GM19328 (cell line): ENCODE results near the gene AP5S1.

Experiments used
- ATAC-seq: cut with Tn5 transposase; IDR thresholded peaks from one replicate; pipeline ENCODE4 v1.9.1; 2021; ENCODE audit warnings: mild to moderate bottlenecking, moderate library complexity; ENCODE audit not compliant: unreplicated experiment

The AP5S1 gene, protein sequence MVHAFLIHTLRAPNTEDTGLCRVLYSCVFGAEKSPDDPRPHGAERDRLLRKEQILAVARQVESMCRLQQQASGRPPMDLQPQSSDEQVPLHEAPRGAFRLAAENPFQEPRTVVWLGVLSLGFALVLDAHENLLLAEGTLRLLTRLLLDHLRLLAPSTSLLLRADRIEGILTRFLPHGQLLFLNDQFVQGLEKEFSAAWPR

DNA sequence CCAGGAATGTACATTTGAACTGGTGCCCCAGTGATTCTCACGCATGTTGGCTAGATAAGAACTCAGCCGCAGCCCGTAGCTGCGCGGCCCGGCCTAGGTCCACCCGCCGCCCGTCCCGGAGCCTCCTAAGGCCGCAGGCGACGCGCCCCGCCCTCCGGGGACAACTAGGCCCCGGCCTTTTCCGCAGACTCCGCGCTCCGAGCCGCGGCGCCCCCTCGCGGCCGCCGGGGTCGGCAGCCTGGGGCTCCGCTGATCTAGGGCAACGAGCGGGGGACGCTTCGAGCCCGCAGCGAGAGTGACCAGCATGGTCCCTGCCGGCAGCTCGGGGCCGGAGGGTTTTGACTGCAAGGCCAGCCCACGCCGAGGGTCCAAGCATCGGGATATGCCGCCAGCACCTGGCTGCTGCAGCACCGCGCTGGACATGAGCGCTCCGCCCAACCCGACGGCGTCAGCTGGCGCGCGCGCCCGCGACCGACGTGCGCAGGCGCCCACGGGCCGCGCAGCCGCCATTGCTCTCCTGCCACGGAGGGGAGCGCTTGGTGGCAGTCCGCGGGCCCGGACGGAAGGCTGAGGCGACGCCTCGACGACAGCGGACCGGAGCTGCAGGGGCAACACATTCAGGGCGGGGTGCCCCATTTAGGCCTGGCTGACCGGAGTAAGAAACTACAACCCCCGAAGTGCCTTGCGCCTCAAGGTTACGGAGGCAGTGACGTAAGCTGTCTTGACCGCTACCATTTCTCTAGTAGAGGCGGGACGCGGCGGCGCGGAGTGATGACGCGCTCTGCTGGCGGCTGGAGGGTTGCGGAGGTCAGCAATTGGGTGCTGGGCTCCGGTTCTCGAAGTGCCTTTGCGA is at the start of gene AP5S1:
TSS of gene AP5S1 (plus strand) at position 500 of the 853 bp plus-strand sequence. CDS start 1,571 bp downstream, outside the sequence.
- peak; percentile 85 for ATAC-seq

DNA sequence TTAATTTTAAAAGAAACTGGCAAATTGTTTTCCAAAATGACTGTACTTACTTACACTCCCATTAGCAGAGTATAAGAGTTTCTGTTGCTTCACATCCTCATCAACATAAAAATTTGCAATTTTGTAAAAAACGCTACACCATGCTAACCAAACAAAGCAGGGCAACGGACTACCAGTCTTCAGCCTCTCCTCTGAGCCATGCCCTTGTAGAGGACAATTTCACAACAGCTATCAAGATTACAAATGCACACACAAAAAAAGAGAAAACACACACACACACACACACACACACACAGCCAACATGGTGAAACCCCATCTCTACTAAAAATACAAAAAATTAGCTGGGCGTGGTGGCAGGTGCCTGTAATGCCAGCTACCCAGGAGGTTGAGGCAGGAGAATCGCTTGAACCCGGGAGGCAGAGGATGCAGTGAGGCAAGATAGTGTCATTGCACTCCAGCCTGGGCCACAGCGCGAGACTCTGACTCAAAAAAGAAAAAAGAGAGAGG is 48.7 kb upstream of the AP5S1 start:
- no peak for ATAC-seq

DNA sequence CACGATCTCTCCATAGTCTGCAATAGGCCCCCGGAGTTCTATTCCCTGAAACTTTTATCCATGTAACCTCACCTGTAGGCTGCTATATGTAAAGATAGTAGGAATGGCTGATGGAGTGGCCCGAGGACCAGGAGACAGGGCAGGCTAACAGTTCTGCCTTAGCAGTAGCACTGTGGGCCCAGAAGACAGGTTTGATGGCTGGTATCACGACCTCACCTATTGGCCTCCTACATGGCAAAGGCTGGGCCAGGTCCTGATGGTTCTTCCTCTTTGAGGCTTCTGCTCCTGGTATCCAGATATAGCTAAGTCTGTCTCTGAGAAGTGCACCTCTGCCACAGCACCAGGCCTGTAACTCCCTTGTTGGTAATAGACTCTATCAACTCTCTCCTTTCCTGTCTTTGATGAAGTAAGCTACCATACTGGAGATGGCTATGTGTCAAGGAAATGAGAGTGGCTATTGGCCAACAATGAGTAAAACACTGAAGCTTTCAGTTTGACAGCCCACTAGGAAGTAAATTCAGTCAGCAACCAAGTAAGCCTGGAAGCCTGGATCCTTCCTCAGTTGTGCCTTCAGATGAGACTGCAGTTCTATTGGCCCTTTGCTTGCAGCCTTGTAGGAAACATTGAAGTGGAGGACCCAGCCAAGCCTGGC is 44.8 kb upstream of the AP5S1 start:
- no peak for ATAC-seq

- ATAC-seq, result no peak
These were observed 43.0 kb upstream of the AP5S1 start for GRCh38 chr20:3777381-3777715.

- ATAC-seq, result no peak
These were observed 42.4 kb upstream of the AP5S1 start for GRCh38 chr20:3777716-3778629.

DNA sequence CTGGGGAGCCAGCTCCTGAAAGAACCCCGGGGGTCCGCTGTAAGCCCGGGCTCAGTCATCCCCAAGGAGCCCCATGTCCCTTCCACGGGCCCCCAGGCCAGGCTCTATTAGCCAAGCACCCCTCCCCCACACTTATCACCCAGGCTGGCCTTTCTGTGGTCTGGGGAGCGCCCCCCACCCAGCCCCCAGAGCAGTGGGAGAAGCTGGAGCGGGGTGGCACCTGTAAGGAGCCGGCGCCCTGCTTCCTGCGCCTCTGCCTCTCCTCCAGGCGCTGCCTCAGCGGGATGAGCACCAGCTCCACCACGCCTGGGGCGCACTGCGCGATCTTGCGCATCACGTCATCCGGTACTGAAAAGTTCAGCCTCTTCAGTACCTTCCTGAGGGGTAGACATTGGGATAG is 41.4 kb upstream of the AP5S1 start:
- ATAC-seq, result no peak

DNA sequence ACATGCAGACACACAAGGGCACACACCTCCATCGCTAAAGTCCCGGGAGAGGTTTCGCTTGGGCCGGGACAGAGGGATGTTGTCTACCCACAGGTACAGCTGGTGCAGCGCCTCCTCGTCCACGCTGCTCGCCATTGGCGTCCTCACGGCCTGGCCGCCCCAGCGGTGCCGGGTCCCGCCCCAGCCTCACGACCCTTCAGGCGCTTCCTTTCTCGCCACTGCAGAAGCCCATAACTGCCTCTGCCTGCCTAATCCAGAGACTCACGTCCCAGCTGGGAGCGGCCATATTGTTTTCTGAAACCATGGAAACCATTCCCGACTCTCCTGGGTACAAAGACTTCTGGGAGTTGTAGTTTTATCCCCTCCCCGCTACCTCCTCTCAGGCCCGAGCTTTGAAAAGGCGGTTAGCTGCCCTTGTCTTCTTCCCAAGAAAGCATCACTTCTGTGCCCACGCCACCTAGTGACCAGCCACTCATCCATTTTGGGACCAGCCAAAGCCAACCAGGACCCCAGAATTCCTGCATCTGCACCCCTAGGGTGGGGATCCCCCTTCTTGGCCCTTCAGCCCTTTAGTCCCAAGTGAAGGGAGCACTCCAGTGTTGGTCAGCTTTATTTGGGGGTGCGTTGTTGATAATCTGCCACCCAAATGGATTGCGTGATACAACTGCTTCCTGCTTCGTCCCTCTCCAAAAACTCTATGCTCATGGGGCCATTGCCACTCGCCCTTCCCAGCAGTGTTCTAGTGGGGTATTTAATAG is 39.0 kb upstream of the AP5S1 start, which contains the start of gene SPEF1:
TSS of gene SPEF1 (minus strand) at position 296 of the 758 bp plus-strand sequence. CDS start at position 135, 161 bp downstream.
- peak; percentile 59 for ATAC-seq

DNA sequence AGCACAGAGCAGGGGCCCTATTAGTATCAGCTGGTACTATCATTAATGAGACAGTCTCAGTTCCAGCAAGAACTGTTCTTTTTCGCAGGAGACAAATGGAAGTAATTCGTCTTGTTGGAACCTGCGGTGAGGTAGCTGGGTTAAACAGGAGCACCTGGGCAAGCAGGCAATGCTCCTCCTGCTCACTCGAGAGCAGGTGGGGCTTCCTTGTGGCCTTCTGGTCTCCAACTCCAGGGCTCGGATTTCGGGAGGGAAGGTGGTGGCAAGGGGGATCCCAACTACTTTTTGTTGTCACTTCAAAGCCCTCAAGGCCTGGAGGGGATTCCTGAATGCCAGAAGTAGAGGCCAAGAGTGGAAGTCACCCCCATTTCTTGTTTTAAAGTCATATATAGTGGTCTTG is 37.8 kb upstream of the AP5S1 start:
- no peak for ATAC-seq

- no peak for ATAC-seq
These were observed 37.3 kb upstream of the AP5S1 start for GRCh38 chr20:3783068-3783489.

DNA sequence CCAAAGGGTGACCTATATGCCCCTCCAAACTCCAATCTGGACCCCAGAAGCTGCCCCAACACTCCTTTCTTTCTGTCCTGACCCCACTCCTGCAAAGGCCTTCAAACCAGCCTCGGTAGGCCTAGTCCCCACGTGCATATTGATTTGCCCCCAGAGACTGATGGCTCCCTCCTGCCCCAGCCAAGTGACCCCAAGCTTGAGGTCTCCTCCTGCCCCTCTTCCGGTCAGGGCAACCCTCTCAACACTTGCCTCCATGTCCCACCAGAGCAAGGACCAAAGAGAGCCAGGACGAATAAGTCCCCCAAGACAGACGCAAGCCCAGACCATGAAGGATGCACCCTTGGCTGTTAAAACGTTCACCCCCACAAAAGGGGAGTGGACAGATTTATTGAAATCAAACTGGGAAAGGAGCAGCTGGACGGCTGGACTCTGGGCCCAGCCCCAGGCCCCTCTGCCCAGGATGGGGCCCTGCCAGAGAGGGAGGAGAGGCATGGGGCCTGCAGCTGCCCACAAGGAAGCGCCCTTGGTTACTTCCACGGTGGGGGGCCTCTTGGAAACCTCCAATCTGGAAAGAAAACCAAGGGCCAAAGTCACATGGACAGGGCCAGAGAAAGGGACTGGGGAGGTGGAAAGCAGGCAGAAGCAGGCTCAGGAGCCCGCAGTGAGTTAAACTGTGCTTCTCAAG is 36.7 kb upstream of the AP5S1 start:
- no peak for ATAC-seq

DNA sequence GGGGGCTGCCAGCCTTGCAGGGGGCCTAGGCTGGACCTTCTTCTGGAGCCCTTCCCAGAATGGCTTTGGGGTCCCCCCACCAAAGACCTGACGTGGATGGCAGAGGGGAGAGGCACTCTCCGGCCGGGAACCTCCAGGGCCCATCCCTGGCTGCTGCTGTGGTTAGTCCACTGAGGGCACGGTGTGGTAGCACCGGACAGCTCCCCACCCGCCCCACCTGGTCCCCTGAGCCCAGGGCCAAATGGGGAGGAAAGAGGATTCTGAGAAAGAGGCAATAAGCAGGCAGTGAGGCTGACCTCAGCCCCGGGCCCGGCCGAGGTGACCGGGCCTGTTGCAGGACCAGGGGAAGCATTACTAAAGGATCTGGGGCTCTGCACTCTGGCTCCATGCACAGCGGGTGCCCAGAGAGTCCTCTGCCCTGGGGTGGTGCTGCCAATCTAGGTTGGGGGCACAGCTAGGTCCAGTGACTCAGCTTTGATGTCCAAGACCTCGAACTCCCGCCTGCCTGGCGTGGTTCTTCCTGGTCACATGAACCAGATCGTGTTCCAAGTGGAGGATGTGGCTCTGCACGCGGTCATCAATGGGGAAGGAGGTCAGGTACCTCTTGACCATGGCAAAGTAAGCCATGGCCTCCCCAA is 36.0 kb upstream of the AP5S1 start:
- no peak for ATAC-seq

DNA sequence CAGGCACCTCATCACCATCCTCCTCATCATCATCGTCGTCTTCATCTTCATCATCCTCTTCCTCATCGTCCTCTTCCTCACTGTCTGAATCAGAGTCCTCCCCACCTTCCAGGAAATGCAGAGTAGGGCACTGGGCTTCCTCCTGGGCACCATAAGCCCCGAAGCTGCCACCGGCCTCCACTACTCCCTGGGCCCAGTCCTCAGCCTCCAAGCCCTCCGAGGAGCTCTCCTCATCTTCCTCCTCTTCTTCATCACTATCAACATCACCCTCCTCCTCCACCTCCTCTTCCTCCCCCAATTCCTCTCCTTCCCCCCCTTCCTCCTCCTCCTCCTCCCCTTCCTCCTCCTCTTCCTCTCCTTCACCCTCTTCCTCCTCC is 35.5 kb upstream of the AP5S1 start:
- ATAC-seq, result no peak

- no peak for ATAC-seq
These were observed 34.9 kb upstream of the AP5S1 start for GRCh38 chr20:3785240-3786125.

- peak; percentile 32 for ATAC-seq
These were observed 34.2 kb upstream of the AP5S1 start for GRCh38 chr20:3786126-3786484.

DNA sequence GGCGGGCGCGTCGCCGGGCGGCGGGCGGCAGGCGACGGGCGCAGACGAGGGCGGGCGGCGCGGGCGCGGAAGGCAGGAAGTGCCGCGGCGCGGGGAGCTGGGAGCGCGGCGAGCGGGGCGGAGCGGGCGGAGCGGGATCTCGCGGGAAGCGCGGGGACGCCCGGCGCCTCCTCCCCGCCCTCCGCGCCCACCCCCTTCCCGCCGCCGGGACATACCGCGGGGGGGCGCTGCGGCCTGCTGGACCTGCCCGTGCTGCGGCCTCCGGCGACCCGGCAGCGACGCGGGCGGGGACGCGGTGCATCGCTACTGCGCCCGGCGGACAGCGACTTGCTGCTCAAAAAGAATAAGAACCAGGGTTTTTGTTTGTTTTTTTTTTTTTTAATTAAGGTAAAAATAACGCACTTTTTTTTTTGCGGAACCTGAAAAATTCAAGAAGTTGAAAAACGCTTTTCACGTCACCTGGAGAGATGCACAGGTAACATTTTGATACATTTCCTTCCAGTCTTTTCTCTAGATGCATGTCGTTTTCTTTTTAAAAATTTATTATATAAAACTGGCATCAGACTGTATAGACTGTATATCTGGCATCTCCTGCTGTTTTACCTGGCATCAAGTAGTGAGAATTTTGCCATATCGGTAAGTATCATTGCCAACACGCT is 33.6 kb upstream of the AP5S1 start, which contains the start of gene CENPB:
TSS of gene CENPB (minus strand) at position 76 of the 659 bp plus-strand sequence. CDS start 257 bp downstream, outside the sequence.
- ATAC-seq, result peak; percentile 88

- no peak for ATAC-seq
These were observed 32.9 kb upstream of the AP5S1 start for GRCh38 chr20:3787324-3788014.
